ENCODE results near the gene UQCRC2.

- TF ChIP-seq CTCF (conservative IDR thresholded peaks at IDR 0.05 in 1 of 2, IDR thresholded peaks at IDR 0.05 in 1 of 2; ENCODE audit: low read depth in 1 of 2, low read length in 2 of 2) = no peak
- TF ChIP-seq EZH2 (IDR thresholded peaks at IDR 0.05; ENCODE audit: low read length, missing control alignments) = no peak
Observed at GRCh38 chr16:21963887-21964286, 10.7 kb downstream of the UQCRC2 start.
